ENCODE results near the gene TRIM10.

The TRIM10 gene

GRCh38 chr6:30112402-30112994 is 48.5 kb downstream of the TRIM10 start:
- H3K4me3 ChIP-seq (ENCODE audit: low read length in 2 of 2) = peak overlapping the region; percentile 63 to 64
- H3K9me3 ChIP-seq (ENCODE audit: control insufficient read depth in 2 of 2, low read length in 2 of 2) = no peaks in the 10 kb centered on the region
- no peaks in the 10 kb centered on the region for H3K36me3 ChIP-seq (ENCODE audit: control insufficient read depth in 2 of 2, insufficient read depth in 2 of 2, low read length in 2 of 2)
- peak overlapping the region in 1 of 2 donors; percentile 35 for H3K9ac ChIP-seq (ENCODE audit: low read depth in 1 of 2, low read length in 2 of 2)
- peak overlapping the region; percentile 44 to 66 for H3K27ac ChIP-seq (ENCODE audit: low read depth in 2 of 2, low read length in 2 of 2)
- H3K4me1 ChIP-seq (ENCODE audit: control insufficient read depth in 2 of 2, insufficient read depth in 2 of 2, low read length in 2 of 2) = peaks cover 11 to 14% of the 10 kb centered on the region in 2 donors
- H3K27me3 ChIP-seq (ENCODE audit: control insufficient read depth in 2 of 2, insufficient read depth in 2 of 2, low read length in 2 of 2) = peaks cover 0 to 2% of the 10 kb centered on the region in 2 donors

GRCh38 chr6:30111266-30111856 is 49.6 kb downstream of the TRIM10 start:
- Histone ChIP-seq H3K4me1 (ENCODE audit: control insufficient read depth in 2 of 2, insufficient read depth in 2 of 2, low read length in 2 of 2) (peaks cover 11 to 14% of the 10 kb centered on the region in 2 donors), H3K27ac (ENCODE audit: low read depth in 2 of 2, low read length in 2 of 2) (peak overlapping the region in 1 of 2 donors; percentile 66), H3K27me3 (ENCODE audit: control insufficient read depth in 2 of 2, insufficient read depth in 2 of 2, low read length in 2 of 2) (peaks cover 0 to 2% of the 10 kb centered on the region in 2 donors), H3K9me3 (ENCODE audit: control insufficient read depth in 2 of 2, low read length in 2 of 2) (no peaks in the 10 kb centered on the region), H3K36me3 (ENCODE audit: control insufficient read depth in 2 of 2, insufficient read depth in 2 of 2, low read length in 2 of 2) (no peaks in the 10 kb centered on the region), H3K4me3 (ENCODE audit: low read length in 2 of 2) (peak overlapping the region; percentile 63 to 64), H3K9ac (ENCODE audit: low read depth in 1 of 2, low read length in 2 of 2) (peak overlapping the region in 1 of 2 donors; percentile 3)

DNA sequence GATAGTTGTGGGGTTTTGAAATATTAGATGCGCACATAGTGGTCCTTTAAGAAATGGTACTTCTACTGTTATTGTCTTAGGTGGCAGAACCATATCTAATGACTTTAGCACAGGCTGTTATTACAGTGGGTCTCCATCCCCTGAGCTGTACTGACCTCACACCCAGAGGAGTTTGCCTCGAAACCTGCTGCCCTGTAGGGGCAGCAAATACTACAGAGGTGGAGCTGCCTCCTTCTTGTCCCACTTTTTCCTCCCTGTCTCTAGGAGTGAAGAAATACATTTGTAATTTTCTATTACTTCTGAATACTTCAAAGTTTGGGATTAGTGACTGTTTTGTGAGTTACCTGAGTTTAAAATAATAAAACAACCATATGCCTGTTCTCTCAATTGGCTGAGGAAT is 56.4 kb downstream of the TRIM10 start:
- Histone ChIP-seq H3K4me1 (ENCODE audit: control insufficient read depth in 2 of 2, insufficient read depth in 2 of 2, low read length in 2 of 2) (peaks cover 33% of the 10 kb centered on the region in 2 donors), H3K9ac (ENCODE audit: low read depth in 1 of 2, low read length in 2 of 2) (no peak overlapping the region), H3K36me3 (ENCODE audit: control insufficient read depth in 2 of 2, insufficient read depth in 2 of 2, low read length in 2 of 2) (peaks cover 0 to 2% of the 10 kb centered on the region in 2 donors), H3K27me3 (ENCODE audit: control insufficient read depth in 2 of 2, insufficient read depth in 2 of 2, low read length in 2 of 2) (peaks cover 4 to 8% of the 10 kb centered on the region in 2 donors), H3K4me3 (ENCODE audit: low read length in 2 of 2) (no peak overlapping the region), H3K9me3 (ENCODE audit: control insufficient read depth in 2 of 2, low read length in 2 of 2) (no peaks in the 10 kb centered on the region), H3K27ac (ENCODE audit: low read depth in 2 of 2, low read length in 2 of 2) (no peak overlapping the region)

DNA sequence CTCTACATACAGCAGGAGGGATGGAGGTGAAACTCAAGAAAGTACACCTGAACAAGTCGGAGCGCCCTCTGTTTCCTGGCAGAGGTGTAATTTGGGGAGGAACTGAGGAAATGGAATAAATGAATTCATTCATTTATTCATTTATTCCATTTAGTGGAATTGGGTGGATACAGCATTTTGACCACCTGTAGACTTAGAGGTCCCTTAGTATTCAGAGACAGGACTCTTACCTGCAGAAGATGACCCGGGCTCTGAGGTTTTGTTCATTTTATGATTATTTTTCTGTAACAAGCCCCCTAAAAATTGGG is 57.2 kb downstream of the TRIM10 start:
- no peaks in the 10 kb centered on the region for H3K9me3 ChIP-seq (ENCODE audit: control insufficient read depth in 2 of 2, low read length in 2 of 2)
- H3K27me3 ChIP-seq (ENCODE audit: control insufficient read depth in 2 of 2, insufficient read depth in 2 of 2, low read length in 2 of 2) = peaks cover 4 to 9% of the 10 kb centered on the region in 2 donors
- peak overlapping the region; percentile 43 to 71 for H3K9ac ChIP-seq (ENCODE audit: low read depth in 1 of 2, low read length in 2 of 2)
- H3K4me1 ChIP-seq (ENCODE audit: control insufficient read depth in 2 of 2, insufficient read depth in 2 of 2, low read length in 2 of 2) = peaks cover 33% of the 10 kb centered on the region in 2 donors
- peak overlapping the region; percentile 63 to 65 for H3K4me3 ChIP-seq (ENCODE audit: low read length in 2 of 2)
- H3K36me3 ChIP-seq (ENCODE audit: control insufficient read depth in 2 of 2, insufficient read depth in 2 of 2, low read length in 2 of 2) = peaks cover 0 to 2% of the 10 kb centered on the region in 2 donors
- peak overlapping the region; percentile 81 to 85 for H3K27ac ChIP-seq (ENCODE audit: low read depth in 2 of 2, low read length in 2 of 2)

DNA sequence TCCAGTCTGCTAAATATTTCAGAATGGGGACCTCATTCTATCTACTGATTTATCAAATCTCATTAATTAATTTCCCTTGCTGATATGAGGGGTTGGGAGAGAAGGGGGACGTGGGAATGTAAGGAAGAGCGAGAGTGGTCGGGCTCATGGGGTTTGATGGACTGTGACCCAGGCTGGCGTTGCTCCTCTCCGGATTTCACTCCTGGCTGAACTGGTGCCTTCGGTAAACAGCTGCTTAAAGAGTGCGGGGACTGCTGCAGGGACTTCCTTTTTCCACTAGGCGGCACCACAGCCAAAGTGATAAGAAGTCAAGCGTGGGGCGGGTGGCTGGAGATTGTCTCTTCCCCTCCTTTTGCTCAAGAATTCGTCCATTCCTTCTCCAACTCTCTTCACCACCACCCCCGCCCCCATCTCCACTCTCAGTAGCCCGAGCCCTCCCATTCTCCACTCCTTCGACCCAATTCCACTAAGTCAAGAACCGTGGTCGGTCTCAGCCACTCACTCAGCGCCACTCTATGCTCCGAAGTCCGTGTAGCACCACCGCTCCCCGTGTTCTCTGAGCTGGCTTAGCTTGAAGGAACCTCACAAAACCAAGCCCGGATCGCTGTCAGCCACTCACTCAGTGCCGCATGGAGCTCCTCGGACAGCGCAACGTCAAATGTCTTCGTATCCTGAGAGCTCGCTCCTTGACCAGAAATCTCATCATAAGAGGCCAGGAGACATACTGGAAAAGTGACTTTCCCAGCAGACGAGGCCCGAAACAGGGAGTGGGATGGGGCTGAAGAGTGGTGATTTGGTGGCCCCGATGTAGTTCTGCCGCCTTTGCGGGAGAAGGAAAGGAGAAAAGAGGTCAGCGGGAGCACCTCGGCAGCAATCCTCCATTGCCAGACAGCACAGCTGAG is 57.8 kb downstream of the TRIM10 start:
- H3K9ac ChIP-seq (ENCODE audit: low read depth in 1 of 2, low read length in 2 of 2) = peak overlapping the region; percentile 43 to 80
- H3K36me3 ChIP-seq (ENCODE audit: control insufficient read depth in 2 of 2, insufficient read depth in 2 of 2, low read length in 2 of 2) = peaks cover 0 to 2% of the 10 kb centered on the region in 2 donors
- no peaks in the 10 kb centered on the region for H3K9me3 ChIP-seq (ENCODE audit: control insufficient read depth in 2 of 2, low read length in 2 of 2)
- H3K27ac ChIP-seq (ENCODE audit: low read depth in 2 of 2, low read length in 2 of 2) = peak overlapping the region; percentile 81 to 85
- H3K27me3 ChIP-seq (ENCODE audit: control insufficient read depth in 2 of 2, insufficient read depth in 2 of 2, low read length in 2 of 2) = peaks cover 4 to 8% of the 10 kb centered on the region in 2 donors
- H3K4me1 ChIP-seq (ENCODE audit: control insufficient read depth in 2 of 2, insufficient read depth in 2 of 2, low read length in 2 of 2) = peaks cover 37 to 38% of the 10 kb centered on the region in 2 donors
- H3K4me3 ChIP-seq (ENCODE audit: low read length in 2 of 2) = peak overlapping the region; percentile 63 to 65

DNA sequence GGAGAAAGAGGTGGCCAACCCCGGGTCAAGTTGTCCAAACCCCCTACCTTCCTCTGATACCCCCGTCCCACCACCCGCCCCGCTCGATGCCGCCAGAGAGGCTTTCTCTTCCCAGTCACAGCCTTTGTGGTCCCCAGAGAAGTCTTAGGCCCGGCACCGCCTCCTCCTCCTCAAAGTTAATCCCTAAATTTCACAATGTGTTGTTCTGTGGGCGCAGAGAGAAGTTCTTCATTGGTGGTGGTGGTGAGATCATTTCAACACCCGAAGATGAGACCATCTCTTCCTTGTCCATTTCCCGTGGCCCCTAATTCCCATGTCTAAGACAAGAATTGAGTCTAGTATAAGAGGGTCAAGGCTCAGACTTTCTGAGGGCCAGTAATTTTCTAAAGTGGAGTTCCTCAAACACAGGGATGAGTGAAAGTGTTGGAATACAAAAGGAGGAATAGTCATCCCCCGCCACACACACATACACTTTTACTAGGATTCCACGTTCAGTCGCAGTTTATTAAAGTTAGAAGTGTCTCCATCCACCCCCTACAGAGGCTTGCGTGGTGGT is 58.5 kb downstream of the TRIM10 start:
- Histone ChIP-seq H3K4me3 (ENCODE audit: low read length in 2 of 2) (peak overlapping the region; percentile 66 to 76), H3K27me3 (ENCODE audit: control insufficient read depth in 2 of 2, insufficient read depth in 2 of 2, low read length in 2 of 2) (peaks cover 4 to 10% of the 10 kb centered on the region in 2 donors), H3K9me3 (ENCODE audit: control insufficient read depth in 2 of 2, low read length in 2 of 2) (no peaks in the 10 kb centered on the region), H3K4me1 (ENCODE audit: control insufficient read depth in 2 of 2, insufficient read depth in 2 of 2, low read length in 2 of 2) (peaks cover 36 to 40% of the 10 kb centered on the region in 2 donors), H3K9ac (ENCODE audit: low read depth in 1 of 2, low read length in 2 of 2) (peak overlapping the region; percentile 68 to 80), H3K36me3 (ENCODE audit: control insufficient read depth in 2 of 2, insufficient read depth in 2 of 2, low read length in 2 of 2) (peaks cover 0 to 2% of the 10 kb centered on the region in 2 donors), H3K27ac (ENCODE audit: low read depth in 2 of 2, low read length in 2 of 2) (peak overlapping the region; percentile 81 to 85)

Data from mucosa of rectum (tissue), 2 donors.